GM21737 (cell line): ENCODE results near the gene CACNA1C.
"Not testable (repeated sequence)": the region's sequence is repeated elsewhere in the genome, so short reads cannot be mapped to it uniquely, and the experiment has no call there.

Experiments used
- ATAC-seq: cut with Tn5 transposase; IDR thresholded peaks from one replicate; pipeline ENCODE4 v1.9.1; 2021; ENCODE audit warnings: mild to moderate bottlenecking, moderate library complexity; ENCODE audit not compliant: unreplicated experiment

CACNA1C gene

DNA sequence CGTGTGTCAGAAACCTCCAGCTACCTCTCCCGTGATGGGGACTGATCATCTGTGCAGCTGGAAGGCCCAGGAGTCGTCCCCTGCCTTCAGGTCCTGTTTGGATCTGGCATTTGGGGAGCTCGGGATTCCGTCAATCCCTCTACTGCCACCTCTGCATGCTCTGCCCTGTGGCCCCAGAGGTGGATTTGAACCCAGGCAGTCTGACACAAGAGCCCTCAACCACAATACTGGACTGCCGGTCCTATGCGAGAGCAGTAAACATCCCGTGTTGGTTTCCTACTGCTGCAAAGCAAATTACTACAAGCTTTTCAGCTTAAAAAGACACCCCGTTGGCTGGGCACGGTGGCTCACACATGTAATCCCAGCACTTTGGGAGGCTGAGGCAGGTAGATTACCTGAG is 620.1 kb downstream of the CACNA1C start:
- no peak for ATAC-seq

- no peak for ATAC-seq
Measured at GRCh38 chr12:2673966-2674810, 621.4 kb downstream of the CACNA1C start.

GRCh38 chr12:2675776-2676175 is 623.0 kb downstream of the CACNA1C start:
- ATAC-seq, result no peak

GRCh38 chr12:2677142-2677880 is 624.5 kb downstream of the CACNA1C start:
- ATAC-seq, result no peak

DNA sequence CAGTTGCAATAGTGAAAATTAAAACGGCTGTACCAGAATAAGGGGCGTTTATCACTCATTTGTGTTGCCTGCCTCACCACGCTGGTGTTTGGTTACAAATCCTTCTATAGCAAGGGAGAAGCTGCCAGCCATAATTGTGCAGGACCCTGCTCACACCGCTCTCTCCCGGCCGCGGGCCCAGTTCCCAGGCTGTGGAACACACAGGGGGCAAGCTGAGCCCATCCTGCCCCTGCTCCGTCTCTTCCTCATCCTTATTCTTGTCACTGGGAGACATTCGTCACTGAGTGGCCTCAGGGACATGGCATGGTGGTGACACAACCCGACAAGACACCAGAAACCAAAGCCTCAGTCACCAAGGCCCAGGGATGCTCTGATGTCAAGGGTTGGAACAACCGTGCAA is 625.6 kb downstream of the CACNA1C start:
- ATAC-seq, result no peak

GRCh38 chr12:2679068-2679815 is 626.5 kb downstream of the CACNA1C start:
- no peak for ATAC-seq

GRCh38 chr12:2679816-2680675 is 627.3 kb downstream of the CACNA1C start:
- ATAC-seq, result no peak

DNA sequence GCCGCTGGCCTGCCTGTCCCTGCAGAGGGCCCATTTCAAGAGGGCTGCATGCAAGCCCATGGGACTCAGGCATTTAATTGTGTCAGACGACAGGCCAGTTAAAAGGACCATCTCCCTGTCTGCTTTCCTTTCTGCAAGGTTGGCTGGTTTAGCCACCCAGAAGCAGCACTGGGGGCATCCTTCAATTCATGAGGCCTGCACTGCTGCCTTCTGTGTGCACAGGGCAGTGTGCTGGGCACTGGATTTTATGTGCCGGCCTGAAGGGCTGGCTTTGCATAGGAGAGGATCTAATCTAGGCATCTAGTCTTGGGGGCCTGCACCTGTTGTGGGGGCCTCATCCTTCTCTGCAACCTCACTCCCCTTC is 627.9 kb downstream of the CACNA1C start:
- no peak for ATAC-seq

DNA sequence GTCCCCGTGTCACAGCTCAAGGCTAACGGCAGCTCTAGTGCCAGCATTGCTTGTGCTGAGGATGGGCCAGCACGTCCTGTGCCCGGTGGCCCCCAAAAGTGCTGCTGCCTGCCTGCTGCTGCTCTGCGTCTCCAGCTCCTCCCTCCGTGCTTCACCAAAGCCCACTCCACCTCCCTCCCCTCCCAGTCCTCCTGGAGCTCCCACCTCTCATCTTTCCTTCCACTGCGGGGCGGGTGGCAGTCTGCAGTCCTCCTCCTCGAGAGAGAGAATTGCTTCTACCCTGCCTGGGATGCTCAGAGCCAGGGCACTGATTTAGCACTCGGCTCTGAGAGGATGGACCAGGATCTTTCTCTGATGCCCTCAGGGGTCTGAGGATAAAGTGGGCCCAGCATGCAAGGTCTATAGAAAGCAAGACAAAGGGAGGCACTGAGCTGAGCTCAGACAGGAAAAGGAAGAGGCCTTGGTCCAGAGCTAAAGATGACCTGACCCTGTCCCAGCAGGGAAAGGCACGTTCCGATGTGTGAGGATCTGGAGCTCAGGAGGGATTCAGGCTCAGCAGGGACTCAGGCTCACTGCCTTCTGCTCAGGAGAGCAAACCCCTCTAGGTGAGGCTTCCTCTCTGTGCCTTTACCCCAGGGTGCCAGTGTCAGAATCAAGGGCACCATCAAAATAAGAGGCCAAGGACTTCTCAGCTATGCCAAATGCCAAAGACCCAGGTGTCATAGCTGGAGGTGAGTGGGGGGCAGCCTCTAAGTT is 628.8 kb downstream of the CACNA1C start:
- ATAC-seq, result no peak

DNA sequence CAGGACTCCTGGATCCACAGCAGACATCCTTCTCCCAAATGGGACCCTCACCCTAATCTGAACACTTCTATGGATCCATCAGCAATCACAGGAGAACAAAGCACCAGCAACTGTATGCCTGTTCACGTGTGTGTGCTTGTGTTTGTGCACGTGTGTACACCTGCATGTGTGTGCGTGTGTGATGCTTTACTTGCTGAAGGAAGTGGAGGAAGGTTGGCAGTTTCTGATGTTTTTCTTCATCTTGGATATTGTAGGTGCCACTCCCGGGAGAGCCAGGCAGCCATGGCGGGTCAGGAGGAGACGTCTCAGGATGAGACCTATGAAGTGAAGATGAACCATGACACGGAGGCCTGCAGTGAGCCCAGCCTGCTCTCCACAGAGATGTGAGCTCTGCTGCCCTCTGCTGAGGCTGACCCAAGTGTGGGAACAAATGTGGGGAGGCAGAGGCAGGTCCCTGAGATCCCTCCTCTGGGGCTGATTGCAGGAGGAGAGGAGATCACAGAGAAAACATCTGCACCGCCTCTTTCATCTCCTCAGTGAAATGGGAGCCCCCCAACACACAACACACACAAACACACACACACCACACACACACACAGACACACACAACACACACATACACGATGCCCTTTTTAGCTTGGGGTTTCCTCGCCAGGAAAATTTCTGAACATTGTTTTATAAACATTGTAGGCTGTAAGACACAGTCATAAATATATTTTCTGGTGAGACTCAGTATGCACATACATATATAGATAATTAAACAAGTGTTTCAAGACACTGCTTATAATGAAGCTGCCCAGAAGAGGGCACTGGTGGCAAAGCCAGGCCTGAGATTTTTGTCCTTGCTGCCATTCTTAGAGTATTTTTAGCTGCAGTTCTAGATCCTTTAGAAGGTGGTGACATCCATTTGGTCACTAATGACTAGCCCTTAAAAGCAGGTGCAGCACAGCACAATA is 629.8 kb downstream of the CACNA1C start:
- ATAC-seq, result no peak

DNA sequence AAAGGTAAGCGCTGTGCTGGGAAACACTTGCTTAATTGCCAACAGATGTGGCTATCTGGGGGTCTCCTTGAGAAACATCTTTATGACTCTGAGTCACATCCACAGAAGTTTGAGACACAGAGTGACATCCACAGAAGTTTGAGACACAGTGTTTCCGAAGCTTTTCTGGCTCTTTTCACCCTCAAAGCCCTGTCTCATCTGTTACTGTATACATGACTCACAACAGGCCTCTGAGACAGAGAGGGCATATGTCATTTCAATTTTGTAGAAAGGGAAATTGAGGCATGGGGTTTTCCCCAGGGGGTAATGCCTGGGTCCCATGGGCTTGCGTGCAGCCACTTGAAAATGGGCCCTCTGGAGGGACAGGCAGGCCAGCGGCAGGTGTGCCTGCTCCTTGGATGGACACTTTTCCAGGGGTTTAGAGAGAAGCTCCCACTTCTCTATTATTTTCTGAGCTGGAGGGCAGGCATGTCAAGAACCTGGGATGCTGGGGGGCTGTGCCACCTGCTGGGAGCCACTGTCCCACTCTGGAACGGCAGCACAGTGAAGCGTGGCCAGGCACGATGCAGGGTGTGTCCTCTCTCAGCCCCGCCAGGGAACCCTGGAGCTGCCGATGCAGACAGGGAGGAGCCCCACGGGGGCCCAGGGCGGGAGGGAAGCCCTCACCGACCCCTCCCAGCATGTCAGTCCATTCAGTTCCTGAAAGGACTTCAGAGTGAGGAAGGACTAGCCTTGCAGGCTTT is 630.7 kb downstream of the CACNA1C start:
- ATAC-seq, result no peak

GRCh38 chr12:2684026-2684325 is 631.2 kb downstream of the CACNA1C start:
- ATAC-seq, result not testable (repeated sequence)

GRCh38 chr12:2685620-2686279 is 633.0 kb downstream of the CACNA1C start:
- ATAC-seq, result not testable (repeated sequence)

GRCh38 chr12:2686280-2686646 is 633.5 kb downstream of the CACNA1C start:
- ATAC-seq, result no peak

DNA sequence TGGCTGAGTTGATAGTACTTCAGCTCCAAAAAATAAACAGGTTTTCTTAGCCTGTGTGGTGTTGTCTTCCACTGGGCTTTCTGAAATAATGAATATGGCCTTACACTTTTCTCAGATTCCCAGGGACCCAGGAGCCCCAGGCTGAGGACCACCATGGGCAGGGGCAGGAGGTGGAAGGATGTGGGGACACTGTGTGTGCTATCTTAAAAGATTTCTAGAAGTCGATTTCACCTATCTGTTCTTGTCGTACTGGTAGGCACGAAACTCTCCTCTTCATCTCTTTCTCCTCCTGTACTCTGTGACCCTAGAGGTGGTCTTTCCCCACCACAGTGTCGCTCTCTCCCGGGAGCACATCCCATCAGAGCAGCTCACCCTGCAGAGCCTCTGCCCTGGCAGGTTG is 634.3 kb downstream of the CACNA1C start:
- ATAC-seq, result no peak

GRCh38 chr12:2687726-2688125 is 634.9 kb downstream of the CACNA1C start:
- no peak for ATAC-seq

DNA sequence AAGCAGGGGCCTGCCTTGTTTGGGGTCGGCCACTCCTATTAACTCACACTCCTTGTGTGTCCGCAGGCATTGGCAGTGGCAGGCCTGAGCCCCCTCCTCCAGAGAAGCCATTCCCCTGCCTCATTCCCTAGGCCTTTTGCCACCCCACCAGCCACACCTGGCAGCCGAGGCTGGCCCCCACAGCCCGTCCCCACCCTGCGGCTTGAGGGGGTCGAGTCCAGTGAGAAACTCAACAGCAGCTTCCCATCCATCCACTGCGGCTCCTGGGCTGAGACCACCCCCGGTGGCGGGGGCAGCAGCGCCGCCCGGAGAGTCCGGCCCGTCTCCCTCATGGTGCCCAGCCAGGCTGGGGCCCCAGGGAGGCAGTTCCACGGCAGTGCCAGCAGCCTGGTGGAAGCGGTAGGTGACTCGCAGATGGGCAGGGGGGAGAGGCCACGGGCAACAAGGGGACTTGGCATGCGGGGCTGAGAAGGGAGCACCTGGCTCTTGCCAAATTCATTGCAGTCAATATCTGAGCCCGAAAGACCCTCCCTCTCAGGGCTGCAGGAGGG is 635.7 kb downstream of the CACNA1C start:
- ATAC-seq, result no peak

DNA sequence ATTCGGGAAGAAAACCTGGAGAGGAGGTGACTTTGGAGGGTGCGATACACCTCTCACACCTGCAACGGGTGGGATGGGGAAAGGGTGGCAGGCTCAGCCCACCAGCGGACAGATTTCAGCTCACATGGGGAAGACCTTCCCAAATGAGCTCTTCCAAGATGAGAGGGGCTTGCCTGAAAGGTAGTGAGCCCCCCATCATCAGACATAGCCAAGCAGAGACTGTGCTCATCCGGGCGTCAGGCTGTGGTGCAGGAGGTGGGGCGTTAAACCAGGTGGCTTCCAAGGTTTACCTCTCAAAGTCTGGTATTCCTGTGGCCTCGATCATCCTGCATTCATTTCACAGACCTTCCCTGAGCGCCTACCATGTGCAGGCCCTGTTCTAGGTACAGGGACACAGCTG is 636.6 kb downstream of the CACNA1C start:
- ATAC-seq, result no peak
